GM18499 (cell line): Measurements from ENCODE around the gene INTU.
A peak's percentile ranks its signal among the peaks of the same experiment; 100 is the strongest.
"Not testable (repeated sequence)": the region's sequence is repeated elsewhere in the genome, so short reads cannot be mapped to it uniquely, and the experiment has no call there.

Experiments
- ATAC-seq: cut with Tn5 transposase; IDR thresholded peaks from one replicate; pipeline ENCODE4 v1.9.1; 2021; ENCODE audit warnings: moderate number of reproducible peaks; ENCODE audit not compliant: insufficient read depth, unreplicated experiment

The INTU gene

DNA sequence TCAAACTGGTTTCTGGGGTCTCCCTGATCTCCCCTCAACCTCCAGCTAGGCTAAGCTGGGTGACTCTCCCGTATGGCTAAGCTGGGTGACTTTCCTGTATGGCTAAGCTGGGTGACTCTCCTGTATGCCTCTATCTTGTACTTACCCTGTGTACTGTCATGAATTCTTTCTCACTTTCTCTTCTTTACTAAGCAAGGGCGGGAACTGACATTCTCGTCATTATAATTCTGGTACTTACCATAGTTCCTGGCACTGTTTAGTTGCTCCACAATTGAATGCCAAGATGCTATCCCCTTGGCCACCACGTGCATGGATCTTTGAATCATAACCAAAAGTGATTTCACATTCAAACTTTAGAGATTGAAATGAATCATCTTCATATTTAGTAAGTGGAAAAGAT is 8.8 kb downstream of the INTU start:
- ATAC-seq = no peak

DNA sequence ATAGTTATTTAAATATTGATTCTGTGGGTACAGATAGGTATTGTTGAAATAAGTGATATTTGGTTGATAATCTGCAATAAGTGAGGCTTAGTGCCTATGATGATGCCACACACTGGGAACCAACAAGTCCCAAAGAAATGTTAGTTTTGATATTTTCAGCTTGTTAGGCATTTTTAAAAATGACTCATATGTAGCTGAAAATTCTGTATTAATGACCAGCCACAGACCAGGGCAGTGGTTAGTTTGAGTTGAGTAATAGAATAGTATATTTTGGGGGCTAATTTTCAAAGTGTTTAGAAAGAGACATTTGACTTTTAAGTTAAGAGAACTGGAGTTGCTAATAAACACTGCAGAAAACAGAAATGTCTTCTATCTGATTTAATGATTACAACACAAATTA is 9.4 kb downstream of the INTU start:
- no peak for ATAC-seq

DNA sequence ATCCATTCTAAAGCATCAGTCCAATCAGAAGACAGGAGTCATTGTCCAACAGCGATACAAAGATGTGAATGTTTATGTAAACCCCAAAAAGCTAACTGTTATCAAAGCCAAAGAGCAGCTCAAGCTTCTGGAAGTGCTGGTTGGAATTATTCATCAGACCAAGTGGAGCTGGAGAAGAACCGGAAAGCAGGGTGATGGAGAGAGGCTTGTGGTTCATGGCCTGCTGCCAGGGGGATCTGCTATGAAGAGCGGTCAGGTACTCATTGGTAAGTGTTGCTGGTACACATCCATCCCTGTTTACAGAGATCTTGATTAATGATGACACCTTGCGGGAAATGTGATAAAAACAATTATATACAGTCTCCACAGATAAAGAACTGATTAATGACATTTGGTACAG is 11.0 kb downstream of the INTU start:
- ATAC-seq = no peak

DNA sequence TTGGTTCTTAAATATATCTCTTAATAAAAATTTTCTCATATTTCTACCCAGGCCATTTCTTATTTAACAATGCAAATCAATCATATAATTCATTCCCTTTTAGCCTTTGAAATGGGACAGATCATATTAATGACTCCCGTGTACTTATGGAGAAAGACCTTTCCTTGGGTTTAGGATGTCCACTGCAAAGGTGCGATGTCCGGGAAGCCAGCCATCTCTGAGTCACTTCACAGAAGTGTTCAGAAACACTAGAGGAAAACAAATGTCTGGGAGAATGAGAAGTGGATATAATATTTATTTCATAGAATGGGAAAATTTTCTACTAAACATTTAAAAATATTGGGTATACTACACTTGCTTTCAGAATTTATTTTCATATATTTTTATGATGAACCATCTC is 15.3 kb downstream of the INTU start:
- no peak for ATAC-seq

DNA sequence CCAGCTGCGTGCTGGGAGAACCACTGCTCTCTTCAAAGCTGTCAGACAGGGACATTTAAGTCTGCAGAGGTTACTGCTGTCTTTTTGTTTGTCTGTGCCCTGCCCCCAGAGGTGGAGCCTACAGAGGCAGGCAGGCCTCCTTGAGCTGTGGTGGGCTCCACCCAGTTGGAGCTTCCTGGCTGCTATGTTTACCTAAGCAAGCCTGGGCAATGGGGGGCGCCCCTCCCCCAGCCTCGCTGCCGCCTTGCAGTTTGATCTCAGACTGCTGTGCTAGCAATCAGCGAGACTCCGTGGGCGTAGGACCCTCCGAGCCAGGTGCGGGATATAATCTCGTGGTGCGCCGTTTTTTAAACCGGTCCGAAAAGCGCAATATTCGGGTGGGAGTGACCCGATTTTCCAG is 22.8 kb downstream of the INTU start:
- ATAC-seq = not testable (repeated sequence)

DNA sequence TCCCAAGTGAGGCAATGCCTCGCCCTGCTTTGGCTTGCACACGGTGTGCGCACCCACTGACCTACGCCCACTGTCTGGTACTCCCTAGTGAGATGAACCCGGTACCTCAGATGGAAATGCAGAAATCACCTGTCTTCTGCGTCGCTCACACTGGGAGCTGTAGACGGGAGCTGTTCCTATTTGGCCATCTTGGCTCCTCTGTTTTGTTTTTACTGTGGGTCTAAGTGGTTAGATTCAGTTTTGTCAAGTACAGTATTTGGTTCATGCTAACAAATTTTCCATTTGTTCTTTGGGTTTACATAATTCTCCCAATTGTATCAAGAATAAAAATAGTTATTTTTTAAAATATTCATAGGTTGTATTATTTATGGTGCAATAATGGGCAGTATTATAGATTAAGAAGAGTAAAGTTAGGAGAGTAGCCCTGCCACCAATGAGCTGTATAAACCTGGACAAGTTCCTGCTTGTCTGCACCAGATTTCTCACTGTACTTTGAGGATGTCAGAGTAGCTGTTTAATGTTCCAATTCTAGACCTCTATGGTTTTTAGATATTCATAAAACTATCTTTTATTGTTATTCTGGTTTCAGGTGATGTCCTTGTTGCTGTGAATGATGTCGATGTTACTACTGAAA is 23.4 kb downstream of the INTU start:
- no peak for ATAC-seq

DNA sequence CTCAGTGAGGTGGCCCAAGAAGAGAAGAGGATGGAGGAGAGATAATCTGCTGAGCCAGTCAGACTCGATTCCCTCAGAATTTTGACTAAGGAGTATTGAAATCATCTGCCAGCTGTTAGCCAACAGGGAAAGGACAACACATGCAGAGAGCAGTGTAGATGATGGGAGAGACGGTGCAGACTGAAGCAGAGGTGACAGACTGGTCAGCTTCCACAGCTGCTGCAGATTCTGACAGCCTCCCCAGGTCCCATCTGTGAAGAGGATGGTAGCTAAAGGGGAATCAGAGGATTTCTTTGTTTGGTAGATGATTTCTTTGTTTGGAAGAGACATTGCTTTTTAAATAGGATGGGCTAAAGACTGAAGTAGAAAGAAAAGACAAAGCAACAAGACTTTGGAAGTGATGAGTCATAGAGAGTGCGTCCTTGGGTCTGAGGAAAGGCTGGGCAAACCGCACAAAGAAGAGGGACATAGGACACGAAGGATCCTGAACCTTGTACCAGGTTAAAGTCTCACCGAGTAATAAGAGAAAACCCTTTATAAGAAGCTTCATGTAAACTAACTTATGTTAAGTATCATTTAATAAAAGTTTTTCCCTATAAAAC is 27.6 kb downstream of the INTU start:
- ATAC-seq = no peak

DNA sequence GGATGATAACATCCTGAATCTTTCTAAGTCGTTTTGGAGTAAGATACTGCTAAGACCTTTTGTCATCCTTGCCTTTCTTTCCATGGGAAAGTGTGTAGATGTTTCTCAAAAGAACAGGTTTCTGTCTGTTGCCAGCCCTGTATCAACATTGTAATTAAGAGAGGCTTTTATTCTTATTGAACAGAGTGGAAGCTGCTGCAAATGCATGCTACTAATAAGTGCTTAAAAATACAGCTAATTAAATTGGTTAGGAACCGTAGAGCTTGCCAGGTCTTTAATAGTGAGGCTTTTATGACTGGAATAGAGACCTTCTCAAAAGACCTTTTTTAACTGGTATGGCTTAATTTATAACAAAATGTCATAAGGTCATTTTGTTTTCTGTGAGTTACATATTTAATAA is 34.4 kb downstream of the INTU start:
- no peak for ATAC-seq

DNA sequence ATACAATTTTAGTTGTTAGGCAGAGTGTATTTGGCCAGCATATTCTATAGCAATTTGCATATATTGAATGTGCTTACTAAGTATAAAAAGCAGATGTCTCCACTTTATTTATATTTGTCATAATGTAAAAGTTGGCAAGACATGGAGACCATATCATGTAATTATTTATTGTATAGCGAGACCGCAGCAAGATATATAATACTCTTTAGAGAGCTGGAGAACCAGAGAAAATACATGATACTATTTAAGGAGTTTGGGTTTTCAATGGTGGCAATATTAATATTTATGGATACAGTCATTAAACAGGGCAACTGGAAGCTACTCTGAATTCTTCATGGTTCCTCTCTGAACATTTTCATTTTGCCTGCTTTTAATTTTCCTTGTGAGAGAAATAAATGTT is 35.0 kb downstream of the INTU start:
- no peak for ATAC-seq

DNA sequence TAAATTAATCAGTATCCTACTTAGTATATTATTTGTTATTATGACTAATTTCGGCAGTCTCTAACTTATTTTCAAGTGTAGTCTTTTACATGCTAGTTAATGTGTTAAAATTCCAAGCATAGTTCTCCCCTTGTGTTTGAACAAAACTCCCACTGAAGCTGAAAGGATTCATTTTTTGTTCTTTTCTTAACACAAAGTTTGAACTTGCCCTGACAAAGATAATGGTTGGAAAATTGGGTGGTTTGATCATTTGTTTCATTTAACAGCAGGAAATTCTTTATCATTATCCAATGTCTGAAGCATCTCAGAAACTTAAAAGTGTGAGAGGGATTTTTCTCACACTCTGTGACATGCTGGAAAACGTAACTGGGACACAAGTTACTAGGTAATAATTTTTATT is 36.0 kb downstream of the INTU start:
- ATAC-seq = no peak

DNA sequence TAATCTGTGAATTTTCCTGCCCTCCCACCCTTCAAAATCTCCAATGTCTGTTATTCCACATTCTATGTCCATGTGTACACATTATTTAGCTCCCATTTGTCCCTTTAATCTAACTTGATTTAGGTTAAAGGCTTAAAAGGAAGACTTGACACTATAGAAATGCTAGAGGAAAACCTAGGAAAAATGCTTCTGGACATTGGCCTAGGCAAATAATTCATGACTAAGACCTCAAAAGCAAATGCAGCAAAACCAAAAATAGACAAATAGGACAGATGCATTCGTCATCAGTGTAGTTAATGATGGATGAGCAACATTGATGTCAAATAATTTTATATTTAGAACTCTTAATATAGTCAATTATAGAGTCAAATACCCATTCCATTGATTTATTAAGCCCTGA is 36.9 kb downstream of the INTU start:
- no peak for ATAC-seq

DNA sequence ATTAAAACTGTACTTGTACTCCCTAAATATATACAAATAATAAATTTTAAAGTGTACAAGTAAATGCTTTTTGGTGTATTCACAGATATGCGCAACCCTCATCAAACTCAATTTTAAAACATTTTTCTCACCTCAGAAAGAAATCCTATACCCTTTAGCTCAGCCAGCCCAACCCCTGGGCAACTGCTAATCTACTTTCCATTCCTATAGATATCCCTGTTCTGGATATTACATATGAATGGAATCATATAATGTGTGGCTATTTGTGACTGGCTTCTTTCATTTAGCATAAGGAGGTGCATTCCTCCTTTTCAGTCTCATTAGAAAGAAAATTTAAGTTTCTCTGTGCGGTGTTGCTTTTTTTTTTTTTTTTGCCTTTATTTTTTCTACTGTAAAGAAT is 39.4 kb downstream of the INTU start:
- ATAC-seq = no peak

DNA sequence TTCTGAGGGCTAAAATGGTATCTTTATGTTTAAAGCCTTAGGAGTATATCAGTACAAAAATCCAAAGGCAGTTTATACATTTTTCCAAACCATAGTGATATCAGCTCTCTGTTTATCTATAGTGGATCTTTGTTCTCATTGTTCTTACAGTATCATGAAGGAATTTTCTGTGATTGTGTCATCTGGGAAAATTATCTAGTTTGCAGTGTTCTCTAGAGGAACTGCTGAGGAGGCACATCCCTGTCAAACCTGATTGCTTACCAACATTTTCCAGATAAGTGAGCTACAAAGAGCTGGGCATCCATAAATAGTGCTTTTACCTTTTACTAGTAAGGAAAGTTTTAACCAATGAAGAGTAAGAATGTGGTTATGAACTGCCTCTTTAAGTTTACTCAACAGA is 52.5 kb downstream of the INTU start:
- no peak for ATAC-seq

DNA sequence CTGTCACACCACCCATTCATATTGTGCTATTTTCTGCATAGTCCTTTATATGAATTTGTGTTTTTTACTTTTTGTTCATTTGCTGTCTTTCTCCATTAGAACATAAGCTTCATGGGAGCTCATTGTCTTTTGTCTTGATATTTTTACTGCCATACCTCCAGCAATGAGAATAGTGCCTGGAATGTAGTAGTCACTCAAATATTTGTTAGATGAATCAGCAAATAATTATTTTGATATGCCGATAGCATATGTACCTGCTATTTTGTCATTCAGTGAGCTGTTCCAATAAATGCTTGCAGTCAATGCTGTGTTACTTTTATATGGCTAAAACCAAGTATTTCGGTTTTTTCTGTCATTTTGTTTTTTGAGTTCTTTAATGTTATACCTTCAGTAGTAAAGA is 53.9 kb downstream of the INTU start:
- ATAC-seq = no peak

DNA sequence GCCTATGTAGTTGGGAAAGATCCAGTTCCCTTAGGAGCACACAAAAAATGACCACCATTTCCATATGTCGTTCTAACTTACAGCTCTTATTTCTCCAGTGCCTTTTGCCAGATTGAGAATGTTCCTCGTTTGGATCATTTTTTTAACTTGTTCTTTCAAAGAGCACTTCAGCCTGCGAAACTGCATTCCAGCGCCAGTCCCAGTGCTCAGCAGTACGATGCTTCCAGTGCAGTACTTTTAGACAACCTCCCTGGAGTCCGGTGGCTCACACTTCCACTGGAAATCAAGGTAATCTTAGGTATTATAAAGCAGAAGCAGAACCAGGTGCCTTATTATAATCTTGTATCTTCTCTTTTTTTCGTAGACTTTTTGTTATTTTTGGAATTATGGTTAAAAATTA is 54.8 kb downstream of the INTU start:
- no peak for ATAC-seq

DNA sequence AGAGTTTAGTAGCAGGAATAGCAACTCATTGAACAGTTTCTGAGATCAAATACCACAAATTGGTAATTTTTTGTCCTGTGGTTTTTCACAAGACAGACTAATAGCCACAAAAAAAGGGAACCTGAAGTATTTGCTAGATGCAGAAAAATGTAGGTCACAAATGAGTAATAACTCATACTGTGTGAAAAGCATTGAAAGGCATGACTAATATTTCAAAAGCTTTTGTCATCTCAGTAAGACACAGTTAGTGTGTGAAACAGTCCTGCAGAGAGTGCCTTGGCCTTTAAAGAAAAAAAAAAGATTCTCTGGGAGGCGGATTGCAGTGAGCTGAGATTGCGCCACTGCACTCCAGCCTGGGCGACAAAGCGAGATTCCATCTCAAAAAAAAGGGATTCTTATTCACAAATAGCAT is 66.0 kb downstream of the INTU start:
- ATAC-seq = peak; percentile 100

DNA sequence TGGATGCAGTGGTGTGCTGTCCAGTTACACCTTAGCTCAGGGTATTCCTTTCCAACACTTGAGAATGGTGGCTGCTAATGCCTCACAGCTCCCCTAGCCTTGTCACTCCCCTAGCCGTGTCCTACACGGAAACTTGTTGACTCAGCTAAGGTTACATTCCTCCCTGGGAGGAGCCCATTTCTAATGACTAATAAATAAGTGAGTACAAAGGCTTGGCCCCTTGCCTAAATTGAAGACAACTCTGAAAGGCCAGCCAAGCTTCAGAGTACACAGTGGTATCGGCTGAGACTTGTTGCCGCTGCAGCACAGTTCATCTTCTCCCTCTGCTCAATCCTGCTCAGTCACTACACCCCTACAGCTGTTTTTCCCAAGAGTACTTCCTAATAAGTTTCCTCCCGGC is 76.2 kb downstream of the INTU start:
- ATAC-seq = no peak

DNA sequence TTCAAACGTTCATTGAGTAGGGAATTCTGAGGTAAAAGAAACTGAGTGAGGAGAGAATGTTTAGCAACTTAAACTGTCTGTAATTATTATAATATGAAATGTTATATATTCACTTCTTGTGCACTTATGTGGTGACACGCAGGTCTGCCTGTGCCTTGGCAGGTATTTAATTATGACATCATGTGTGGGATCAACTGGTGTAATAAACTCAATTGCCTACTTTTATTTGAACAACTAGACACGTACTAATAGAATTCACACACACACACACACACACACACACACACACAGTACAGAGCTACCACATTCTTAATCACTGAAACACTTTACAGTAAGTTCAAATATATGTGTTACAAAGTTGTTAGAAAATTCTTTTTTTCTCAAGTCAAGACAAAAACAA is 76.7 kb downstream of the INTU start:
- ATAC-seq = no peak

DNA sequence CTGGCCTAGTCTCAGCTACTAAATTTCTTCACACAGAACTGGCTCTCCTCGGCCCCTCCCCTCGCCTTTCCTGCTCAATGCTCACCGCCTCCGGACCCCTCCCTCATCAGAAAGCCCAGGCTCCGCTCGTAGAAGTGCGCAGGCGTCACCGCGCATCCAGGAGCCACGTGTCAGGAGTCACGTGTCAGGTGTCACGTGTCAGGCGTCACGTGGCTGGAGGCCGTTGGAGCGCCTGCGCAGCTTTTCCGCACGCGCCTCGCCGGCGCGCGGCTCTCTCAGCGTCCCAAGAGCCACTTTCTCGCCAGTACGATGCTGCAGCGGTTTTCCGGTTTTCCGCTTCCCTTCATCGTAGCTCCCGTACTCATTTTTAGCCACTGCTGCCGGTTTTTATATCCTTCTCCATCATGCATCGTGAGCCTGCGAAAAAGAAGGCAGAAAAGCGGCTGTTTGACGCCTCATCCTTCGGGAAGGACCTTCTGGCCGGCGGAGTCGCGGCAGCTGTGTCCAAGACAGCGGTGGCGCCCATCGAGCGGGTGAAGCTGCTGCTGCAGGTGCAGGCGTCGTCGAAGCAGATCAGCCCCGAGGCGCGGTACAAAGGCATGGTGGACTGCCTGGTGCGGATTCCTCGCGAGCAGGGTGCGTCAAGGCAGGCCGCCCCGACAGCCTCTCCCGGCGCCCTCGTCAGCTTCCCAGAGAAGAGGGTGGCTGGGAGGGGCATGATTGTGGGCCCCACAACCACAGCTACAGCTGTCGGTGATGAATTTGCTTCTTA is 97.6 kb downstream of the INTU start, which contains the start of gene SLC25A31:
Gene SLC25A31 (plus strand): TSS at position 259 of the 772 bp plus-strand sequence. CDS start 146 bp downstream, at position 405.
- ATAC-seq = no peak

DNA sequence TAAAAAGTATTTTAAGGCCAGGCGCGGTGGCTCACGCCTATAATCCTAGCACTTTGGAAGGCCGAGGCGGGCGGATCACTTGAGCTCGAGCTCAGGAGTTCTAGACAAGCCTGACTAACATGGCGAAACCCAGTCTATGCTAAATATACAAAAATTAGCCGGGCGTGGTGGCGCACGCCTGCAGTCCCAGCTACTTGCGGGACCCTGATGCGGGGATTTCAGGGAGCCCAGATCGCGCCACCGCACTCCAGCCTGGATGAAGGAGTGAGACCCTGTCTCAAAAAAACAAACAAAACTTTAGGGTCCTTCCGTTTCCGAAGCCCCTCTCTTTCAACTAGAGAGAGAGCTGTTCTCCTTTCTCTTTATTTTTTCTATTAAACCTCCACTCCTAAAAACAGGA is 98.6 kb downstream of the INTU start:
- no peak for ATAC-seq

DNA sequence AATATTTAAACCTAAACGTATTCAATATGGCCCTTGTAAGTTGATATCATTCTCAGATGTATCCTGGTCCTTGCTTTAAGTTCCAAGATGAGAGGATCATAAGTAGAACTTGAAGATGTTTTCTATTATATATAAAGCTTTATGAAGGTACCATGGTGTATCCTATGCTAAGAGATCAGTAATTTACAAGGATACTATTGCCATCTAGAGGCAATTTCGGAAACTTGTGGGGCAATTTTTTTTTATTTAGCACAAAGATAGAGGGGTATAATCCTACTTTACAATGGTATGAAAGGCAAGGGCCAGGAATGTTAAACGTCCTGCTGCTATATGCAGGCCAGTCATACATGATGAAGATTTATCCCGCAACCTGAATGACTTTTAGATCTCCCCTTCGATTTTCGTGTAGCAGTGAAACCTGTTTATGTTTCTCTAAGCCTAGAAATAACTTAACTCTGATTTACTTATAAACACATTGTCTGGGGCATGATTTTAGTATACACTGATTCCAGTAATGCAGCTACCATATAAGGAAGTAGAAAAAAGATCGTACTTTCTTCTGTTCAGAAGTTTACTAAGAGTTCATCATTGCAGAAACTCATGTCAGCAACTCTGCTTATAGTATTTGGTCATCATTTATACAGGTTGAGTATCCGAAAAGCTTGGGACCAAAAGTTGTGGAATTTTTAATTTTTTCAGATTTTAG is 100.0 kb downstream of the INTU start:
- ATAC-seq = peak; percentile 63
